ENCODE results near the gene DUSP19. TPM values are rescaled to one million over a fixed set of nuclear protein-coding genes. Genes with fewer than 3 reads are reported as not detected.

The DUSP19 gene
- total and polyA plus RNA-seq, 10 of the 15 experiments (the other 5 are each of a cell fraction or from before 2014, with no cell fraction given): 0.16 to 1.7 (median 0.57) TPM

DNA sequence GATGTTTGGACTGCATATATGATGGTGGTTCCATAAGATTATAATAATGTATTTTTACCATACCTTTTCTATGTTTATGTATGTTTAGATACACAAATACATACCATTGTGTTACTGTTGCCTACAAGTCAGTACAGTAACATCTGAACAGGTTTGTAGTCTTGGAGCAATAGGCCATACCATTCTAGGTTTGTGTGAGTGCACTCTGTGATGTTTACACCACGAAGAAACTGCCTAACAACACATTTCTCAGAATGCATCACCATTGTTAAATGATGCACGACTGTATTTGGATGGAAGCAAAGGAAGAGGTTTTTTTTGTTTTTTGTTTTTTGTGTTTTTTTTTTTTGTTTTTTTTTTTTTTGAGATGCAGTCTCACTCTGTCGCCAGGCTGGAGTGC lies 9.5 kb downstream of the DUSP19 start:
- H3K9me3 ChIP-seq (replicated peaks; ENCODE audit: control insufficient read depth, insufficient read depth, low read length): no peaks in the 10 kb centered on the region
- TF ChIP-seq STAT3 (IDR thresholded peaks at IDR 0.05; ENCODE audit: low read depth, low read length) (no peak), SMC3 (IDR thresholded peaks at IDR 0.05; ENCODE audit: borderline replicate concordance, low read length) (no peak), IRF4 (IDR thresholded peaks at IDR 0.05; ENCODE audit: low read depth, low read length) (no peak), ZNF384 (IDR thresholded peaks at IDR 0.05; ENCODE audit: borderline replicate concordance, low read depth, low read length) (no peak), RELB (IDR thresholded peaks at IDR 0.05; ENCODE audit: low read depth) (no peak), E4F1 (IDR thresholded peaks at IDR 0.05; ENCODE audit: borderline replicate concordance, partially characterized antibody) (no peak), SREBF2 (IDR thresholded peaks at IDR 0.05; ENCODE audit: low read length) (no peak), JUNB (IDR thresholded peaks at IDR 0.05) (no peak), ZNF274 (IDR thresholded peaks at IDR 0.05; ENCODE audit: insufficient read depth, insufficient read length) (no peak)
- TF ChIP-seq, protein P1, sequence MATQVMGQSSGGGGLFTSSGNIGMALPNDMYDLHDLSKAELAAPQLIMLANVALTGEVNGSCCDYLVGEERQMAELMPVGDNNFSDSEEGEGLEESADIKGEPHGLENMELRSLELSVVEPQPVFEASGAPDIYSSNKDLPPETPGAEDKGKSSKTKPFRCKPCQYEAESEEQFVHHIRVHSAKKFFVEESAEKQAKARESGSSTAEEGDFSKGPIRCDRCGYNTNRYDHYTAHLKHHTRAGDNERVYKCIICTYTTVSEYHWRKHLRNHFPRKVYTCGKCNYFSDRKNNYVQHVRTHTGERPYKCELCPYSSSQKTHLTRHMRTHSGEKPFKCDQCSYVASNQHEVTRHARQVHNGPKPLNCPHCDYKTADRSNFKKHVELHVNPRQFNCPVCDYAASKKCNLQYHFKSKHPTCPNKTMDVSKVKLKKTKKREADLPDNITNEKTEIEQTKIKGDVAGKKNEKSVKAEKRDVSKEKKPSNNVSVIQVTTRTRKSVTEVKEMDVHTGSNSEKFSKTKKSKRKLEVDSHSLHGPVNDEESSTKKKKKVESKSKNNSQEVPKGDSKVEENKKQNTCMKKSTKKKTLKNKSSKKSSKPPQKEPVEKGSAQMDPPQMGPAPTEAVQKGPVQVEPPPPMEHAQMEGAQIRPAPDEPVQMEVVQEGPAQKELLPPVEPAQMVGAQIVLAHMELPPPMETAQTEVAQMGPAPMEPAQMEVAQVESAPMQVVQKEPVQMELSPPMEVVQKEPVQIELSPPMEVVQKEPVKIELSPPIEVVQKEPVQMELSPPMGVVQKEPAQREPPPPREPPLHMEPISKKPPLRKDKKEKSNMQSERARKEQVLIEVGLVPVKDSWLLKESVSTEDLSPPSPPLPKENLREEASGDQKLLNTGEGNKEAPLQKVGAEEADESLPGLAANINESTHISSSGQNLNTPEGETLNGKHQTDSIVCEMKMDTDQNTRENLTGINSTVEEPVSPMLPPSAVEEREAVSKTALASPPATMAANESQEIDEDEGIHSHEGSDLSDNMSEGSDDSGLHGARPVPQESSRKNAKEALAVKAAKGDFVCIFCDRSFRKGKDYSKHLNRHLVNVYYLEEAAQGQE (IDR thresholded peaks at IDR 0.05; ENCODE audit: low read depth, low read length): no peak
- TF ChIP-seq, protein P2, sequence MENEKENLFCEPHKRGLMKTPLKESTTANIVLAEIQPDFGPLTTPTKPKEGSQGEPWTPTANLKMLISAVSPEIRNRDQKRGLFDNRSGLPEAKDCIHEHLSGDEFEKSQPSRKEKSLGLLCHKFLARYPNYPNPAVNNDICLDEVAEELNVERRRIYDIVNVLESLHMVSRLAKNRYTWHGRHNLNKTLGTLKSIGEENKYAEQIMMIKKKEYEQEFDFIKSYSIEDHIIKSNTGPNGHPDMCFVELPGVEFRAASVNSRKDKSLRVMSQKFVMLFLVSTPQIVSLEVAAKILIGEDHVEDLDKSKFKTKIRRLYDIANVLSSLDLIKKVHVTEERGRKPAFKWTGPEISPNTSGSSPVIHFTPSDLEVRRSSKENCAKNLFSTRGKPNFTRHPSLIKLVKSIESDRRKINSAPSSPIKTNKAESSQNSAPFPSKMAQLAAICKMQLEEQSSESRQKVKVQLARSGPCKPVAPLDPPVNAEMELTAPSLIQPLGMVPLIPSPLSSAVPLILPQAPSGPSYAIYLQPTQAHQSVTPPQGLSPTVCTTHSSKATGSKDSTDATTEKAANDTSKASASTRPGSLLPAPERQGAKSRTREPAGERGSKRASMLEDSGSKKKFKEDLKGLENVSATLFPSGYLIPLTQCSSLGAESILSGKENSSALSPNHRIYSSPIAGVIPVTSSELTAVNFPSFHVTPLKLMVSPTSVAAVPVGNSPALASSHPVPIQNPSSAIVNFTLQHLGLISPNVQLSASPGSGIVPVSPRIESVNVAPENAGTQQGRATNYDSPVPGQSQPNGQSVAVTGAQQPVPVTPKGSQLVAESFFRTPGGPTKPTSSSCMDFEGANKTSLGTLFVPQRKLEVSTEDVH (IDR thresholded peaks at IDR 0.05; ENCODE audit: low read depth, partially characterized antibody): no peak
- TF ChIP-seq, protein P3, sequence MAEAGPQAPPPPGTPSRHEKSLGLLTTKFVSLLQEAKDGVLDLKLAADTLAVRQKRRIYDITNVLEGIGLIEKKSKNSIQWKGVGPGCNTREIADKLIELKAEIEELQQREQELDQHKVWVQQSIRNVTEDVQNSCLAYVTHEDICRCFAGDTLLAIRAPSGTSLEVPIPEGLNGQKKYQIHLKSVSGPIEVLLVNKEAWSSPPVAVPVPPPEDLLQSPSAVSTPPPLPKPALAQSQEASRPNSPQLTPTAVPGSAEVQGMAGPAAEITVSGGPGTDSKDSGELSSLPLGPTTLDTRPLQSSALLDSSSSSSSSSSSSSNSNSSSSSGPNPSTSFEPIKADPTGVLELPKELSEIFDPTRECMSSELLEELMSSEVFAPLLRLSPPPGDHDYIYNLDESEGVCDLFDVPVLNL (IDR thresholded peaks at IDR 0.05; ENCODE audit: low read depth, low read length): no peak

More for the DNA sequence above, 9.5 kb downstream of the DUSP19 start:
- no peaks in the 10 kb centered on the region for H3K36me3 ChIP-seq (ENCODE audit: control insufficient read depth in 2 of 2, insufficient read depth in 2 of 2, low read length in 1 of 2)
- ATAC-seq (no peak), DNase-seq (ENCODE audit: low read depth, low spot score) (no peak), FAIRE-seq (no peak)
- H4K20me1 ChIP-seq (ENCODE audit: control insufficient read depth, insufficient read depth): no peaks in the 10 kb centered on the region
- no peak overlapping the region for H2AFZ ChIP-seq (ENCODE audit: control insufficient read depth, low read depth, low read length)
- H3K4me3 ChIP-seq: no peak overlapping the region
- H3K27me3 ChIP-seq (replicated peaks in 1 of 2; ENCODE audit: control insufficient read depth in 2 of 2, insufficient read depth in 2 of 2, low read length in 1 of 2): no peaks in the 10 kb centered on the region; a peak in 1 of 4 replicates
- H3K9ac ChIP-seq (ENCODE audit: control insufficient read depth, insufficient read depth, low read length): no peak overlapping the region
- ChIA-PET RAD21 (ENCODE audit: unreplicated experiment) (no interaction called here), POLR2A (no interaction called here), SMC1A (ENCODE audit: uncharacterized antibody, unreplicated experiment) (no interaction called here), CTCF (no interaction called here)
- BruUV-seq (replicated peaks): no TSS peak
- H3K79me2 ChIP-seq (ENCODE audit: control insufficient read depth, insufficient read depth, low read length): no peaks in the 10 kb centered on the region
- peaks cover 2% of the 10 kb centered on the region; the same call in 1 of the 2 replicates for H3K4me1 ChIP-seq (ENCODE audit: control insufficient read depth, insufficient read depth, low read length)
- intact Hi-C loops (cut with micrococcal nuclease; ENCODE audit: unreplicated experiment): no loop called here
- H3K27ac ChIP-seq (ENCODE audit: control insufficient read depth, insufficient read depth): no peak overlapping the region
- 44% methylated on average over 3 of the region's 3 CpGs for WGBS (ENCODE audit: insufficient coverage, insufficient replicate concordance, low lambda C conversion rate, missing lambda C conversion rate)
- in situ Hi-C loops (cut with MboI): no loop called here
- no peak overlapping the region for H3K4me2 ChIP-seq (ENCODE audit: control insufficient read depth, insufficient read depth)
